Measurements from ENCODE around the gene METTL14. TPM values are rescaled to one million over a fixed set of nuclear protein-coding genes. Genes with fewer than 3 reads are reported as not detected.

The METTL14 gene
- total RNA-seq, 3 donors from 2014 or later: 33.6 to 53.6 (median 36.4) TPM

- no peak for TF ChIP-seq CTCF (IDR thresholded peaks at IDR 0.05)
- DNase-seq: no peak
- intact Hi-C loops (cut with DNase I, micrococcal nuclease): loop anchor here in 1 of 2 donors (10.0 kb wide), 1 partner anchor 204 kb away; no protein-coding TSS in a partner anchor
- no peaks in the 10 kb centered on the region for H3K36me3 ChIP-seq (ENCODE audit: low read depth)
- H3K9me3 ChIP-seq: no peaks in the 10 kb centered on the region
- ATAC-seq: no peak
- no peak overlapping the region for H3K4me3 ChIP-seq
- H3K4me1 ChIP-seq (ENCODE audit: low read depth): peaks cover 2% of the 10 kb centered on the region
Measured at GRCh38 chr4:118760493-118760892, 75.3 kb downstream of the METTL14 start.

GRCh38 chr4:118761397-118762016 is 76.3 kb downstream of the METTL14 start:
- no peak for TF ChIP-seq CTCF (IDR thresholded peaks at IDR 0.05)
- intact Hi-C loops (cut with DNase I, micrococcal nuclease): loop anchor here in 1 of 2 donors (10.0 kb wide), 1 partner anchor 203 kb away; no protein-coding TSS in a partner anchor
- no peak for DNase-seq
- Histone ChIP-seq H3K9me3 (no peaks in the 10 kb centered on the region), H3K4me3 (no peak overlapping the region), H3K4me1 (ENCODE audit: low read depth) (peaks cover 2% of the 10 kb centered on the region), H3K36me3 (ENCODE audit: low read depth) (no peaks in the 10 kb centered on the region)
- no peak for ATAC-seq

GRCh38 chr4:118762155-118762554 is 77.0 kb downstream of the METTL14 start:
- no peak for TF ChIP-seq CTCF (IDR thresholded peaks at IDR 0.05)
- H3K4me1 ChIP-seq (ENCODE audit: low read depth): peaks cover 2% of the 10 kb centered on the region

GRCh38 chr4:118762730-118763477 is 77.7 kb downstream of the METTL14 start:
- DNase-seq (no peak), ATAC-seq (no peak)
- Histone ChIP-seq H3K4me1 (ENCODE audit: low read depth) (no peaks in the 10 kb centered on the region), H3K36me3 (ENCODE audit: low read depth) (no peaks in the 10 kb centered on the region), H3K4me3 (no peak overlapping the region), H3K9me3 (no peaks in the 10 kb centered on the region)
- intact Hi-C loops (cut with DNase I, micrococcal nuclease): loop anchor here in 1 of 2 donors (10.0 kb wide), 1 partner anchor 202 kb away; no protein-coding TSS in a partner anchor
- no peak for TF ChIP-seq CTCF (IDR thresholded peaks at IDR 0.05)

More at GRCh38 chr4:118762155-118762554, 77.0 kb downstream of the METTL14 start:
- H3K36me3 ChIP-seq (ENCODE audit: low read depth): no peaks in the 10 kb centered on the region
- no peak for ATAC-seq
- intact Hi-C loops (cut with DNase I, micrococcal nuclease): loop anchor here in 1 of 2 donors (10.0 kb wide), 1 partner anchor 203 kb away; no protein-coding TSS in a partner anchor
- no peaks in the 10 kb centered on the region for H3K9me3 ChIP-seq
- no peak for DNase-seq
- H3K4me3 ChIP-seq: no peak overlapping the region

Other genes starting within 250 kb of the METTL14 start
- 10 to 100 TPM; 22.1 to 55.6 (median 45.3) TPM for gene SEC24D, start 150.7 kb downstream of the METTL14 start, total RNA-seq
- gene SYNPO2, start 203.5 kb downstream of the METTL14 start, total RNA-seq: 100 to 1,000 TPM in 1 of 3 donors, 10 to 100 TPM in 2; 18.9 to 804 (median 91.1) TPM

All from mucosa of descending colon (tissue), 3 donors.